Pancreas (tissue), 10 donors: ENCODE results near the gene TMEM50B. TPM values are rescaled to one million over a fixed set of nuclear protein-coding genes. Genes with fewer than 3 reads are reported as not detected.

Experiments
- ATAC-seq, 4 donors: fragments of 200-7000 bp; cut with Tn5 transposase; one replicate each; pipeline versions ENCODE4 v1.8.0 to v1.9.1; 2020; ENCODE audit warnings: mild to moderate bottlenecking in 4 of 4, moderate library complexity in 4 of 4
- DNase-seq, 6 donors: peaks; one replicate each; pipeline ENCODE4 v3.0.0-alpha.2; 2020
- FAIRE-seq: peaks from 2 replicates; lab custom pipeline; 2012; peaks lifted over from hg19 to GRCh38; lab: Jason Lieb, UNC
- H3K27ac ChIP-seq, 4 donors: fragments of 200-600 bp; sonication (generic); 1 replicate in 3 of 4; 2 replicates in 1 of 4; pipeline versions ENCODE4 v1.5.0 to v1.8.0; 2020
- H3K27me3 ChIP-seq, 4 donors: fragments of 200-600 bp; one replicate each; pipeline ENCODE4 v1.8.0; 2021
- H3K36me3 ChIP-seq, 3 donors: fragments of 200-600 bp; sonication (generic) in 1 of 3; one replicate each; pipeline versions ENCODE4 v1.5.0 to v1.8.0; 2020 to 2021
- H3K4me1 ChIP-seq, 3 donors: fragments of 200-600 bp; one replicate each; pipeline ENCODE4 v1.8.0; 2021
- H3K4me3 ChIP-seq, 4 donors: fragments of 200-600 bp; sonication (generic) in 2 of 4; one replicate each; pipeline versions ENCODE4 v1.5.0 to v1.8.0; 2020 to 2021
- H3K9me3 ChIP-seq, 4 donors: fragments of 200-600 bp; one replicate each; pipeline ENCODE4 v1.8.0; 2021
- WGBS, 2 donors: extraction: QIAGEN DNeasy Blood & Tissue Kit; methylation state at CpG; one replicate each; pipeline ENCODE4 v1.1.7; 2013; 5-methylcytosine and 5-hydroxymethylcytosine counted together
- intact Hi-C, 3 donors: fragments of 100-400 bp; cut with DNase I; formaldehyde crosslinking; loops; one replicate each; pipeline versions ENCODE4 v1.11.1 to v1.14.2; 2022
- polyA plus RNA-seq, 2 donors: library from polyadenylated mRNA; stranded (reverse); fragments of 200-250 nt; gene quantifications; one replicate each; pipeline ENCODE4 v1.2.3, GENCODE V29; 2013
- total RNA-seq, 6 donors: library from RNA; stranded (reverse); fragmentation: NEBNext Ultra II Directional in 4 of 6; extraction: Animal tissue kit (Norgen Biotek cat#: 25700) in 4 of 6; gene quantifications; one replicate each; pipeline versions ENCODE4 v1.2.1 to v1.2.4, GENCODE V29; 2021 to 2023
- TF ChIP-seq, protein P1 (sequence below), 4 donors: fragments of 200-600 bp; sonication (generic) in 3 of 4; IDR thresholded peaks; one replicate each; pipeline versions ENCODE4 v1.5.0 to v1.8.0; 2021; ENCODE audit warnings: antibody characterized with exemption in 4 of 4
- donor health status: healthy with polysubstance abuse.
- donor health status: DM: no; HTN: no; CAD: no; lungs with moderate emphysema.
- donor health status: DM: no; HTN: no; CAD: no.
- donor health status: control.
- donor health status: control.
- donor health status: Bipolar disorder and iron deficiency.
- donor health status: DM: yes; HTN: yes; CAD: no.
- donor health status: DM: no; HTN: no; CAD: no.
- donor health status: DM: no; HTN: no; CAD: no.
- donor health status: DM: yes; HTN: yes; CAD: no.

TMEM50B gene
- total RNA-seq = 10 to 100 TPM; 11.5 to 31.1 (median 16.7) TPM
- 10 to 100 TPM; 59.3 to 96.1 TPM for polyA plus RNA-seq

DNA sequence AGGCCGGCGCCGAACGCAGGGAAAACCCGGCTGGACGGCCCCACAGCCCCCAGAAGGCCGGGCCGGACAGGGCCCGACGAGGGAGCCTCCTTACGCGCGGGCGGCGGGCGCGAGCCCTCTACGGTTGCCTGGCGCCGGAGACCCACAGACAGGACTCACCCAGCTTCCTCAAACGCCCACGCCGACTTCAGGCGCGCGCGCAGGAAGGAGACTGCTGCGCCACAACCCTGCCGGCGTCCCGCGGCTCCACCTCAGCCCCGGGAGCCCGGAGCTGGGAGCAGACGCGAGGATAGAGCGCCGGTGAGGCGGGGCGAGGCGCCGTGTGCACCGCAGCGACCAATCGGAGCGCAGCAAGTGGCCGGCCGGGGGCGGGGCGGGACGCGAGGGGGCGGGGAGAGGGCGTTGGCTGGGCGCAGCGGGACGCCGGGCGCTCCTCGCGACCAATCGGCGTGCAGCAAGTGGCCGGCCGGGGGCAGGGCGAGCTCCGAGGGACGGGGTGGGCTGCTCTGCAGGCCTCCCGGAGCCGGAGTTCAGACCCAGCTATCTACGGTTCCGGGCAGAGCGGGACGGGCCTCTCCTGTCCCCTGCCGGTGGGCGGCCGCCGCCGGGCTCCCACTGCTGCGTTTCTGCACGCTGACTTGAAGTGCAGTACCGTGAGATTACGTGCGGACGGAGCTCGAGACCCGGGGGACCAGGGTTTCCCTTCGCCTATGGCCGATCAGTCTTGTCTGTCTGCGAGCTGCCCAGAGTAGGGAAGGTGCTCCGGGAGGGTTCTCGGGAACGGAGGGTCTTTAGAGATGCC lies at the start of gene TMEM50B:
TMEM50B (minus strand) TSS at position 296 of the 802 bp plus-strand sequence. CDS start 11,089 bp downstream, outside the sequence.
- no peaks in the 10 kb centered on the region for H3K36me3 ChIP-seq
- H3K27me3 ChIP-seq = no peaks in the 10 kb centered on the region
- no peak for FAIRE-seq
- H3K4me3 ChIP-seq = peak within 1 kb of the TSS; percentile 68 to 98 (median 92)
- peak within 1 kb of the TSS; percentile 87 to 95 (median 91) for H3K27ac ChIP-seq
- peak; percentile 95 to 98 (median 98) for DNase-seq
- H3K4me1 ChIP-seq = peaks cover 0 to 6% (median 4%) of the 10 kb centered on the region in 3 donors
- no peaks in the 10 kb centered on the region for H3K9me3 ChIP-seq
- peak; percentile 94 to 98 (median 95) for ATAC-seq
- intact Hi-C loops = no loop called here
- WGBS, 2 donors = 0% methylated on average over 58 to 93 of the region's 93 CpGs
- TF ChIP-seq, protein P1, sequence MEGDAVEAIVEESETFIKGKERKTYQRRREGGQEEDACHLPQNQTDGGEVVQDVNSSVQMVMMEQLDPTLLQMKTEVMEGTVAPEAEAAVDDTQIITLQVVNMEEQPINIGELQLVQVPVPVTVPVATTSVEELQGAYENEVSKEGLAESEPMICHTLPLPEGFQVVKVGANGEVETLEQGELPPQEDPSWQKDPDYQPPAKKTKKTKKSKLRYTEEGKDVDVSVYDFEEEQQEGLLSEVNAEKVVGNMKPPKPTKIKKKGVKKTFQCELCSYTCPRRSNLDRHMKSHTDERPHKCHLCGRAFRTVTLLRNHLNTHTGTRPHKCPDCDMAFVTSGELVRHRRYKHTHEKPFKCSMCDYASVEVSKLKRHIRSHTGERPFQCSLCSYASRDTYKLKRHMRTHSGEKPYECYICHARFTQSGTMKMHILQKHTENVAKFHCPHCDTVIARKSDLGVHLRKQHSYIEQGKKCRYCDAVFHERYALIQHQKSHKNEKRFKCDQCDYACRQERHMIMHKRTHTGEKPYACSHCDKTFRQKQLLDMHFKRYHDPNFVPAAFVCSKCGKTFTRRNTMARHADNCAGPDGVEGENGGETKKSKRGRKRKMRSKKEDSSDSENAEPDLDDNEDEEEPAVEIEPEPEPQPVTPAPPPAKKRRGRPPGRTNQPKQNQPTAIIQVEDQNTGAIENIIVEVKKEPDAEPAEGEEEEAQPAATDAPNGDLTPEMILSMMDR (IDR thresholded peaks at IDR 0.05) = peak in 3 of 4 donors; percentile 34 to 51 (median 44)

DNA sequence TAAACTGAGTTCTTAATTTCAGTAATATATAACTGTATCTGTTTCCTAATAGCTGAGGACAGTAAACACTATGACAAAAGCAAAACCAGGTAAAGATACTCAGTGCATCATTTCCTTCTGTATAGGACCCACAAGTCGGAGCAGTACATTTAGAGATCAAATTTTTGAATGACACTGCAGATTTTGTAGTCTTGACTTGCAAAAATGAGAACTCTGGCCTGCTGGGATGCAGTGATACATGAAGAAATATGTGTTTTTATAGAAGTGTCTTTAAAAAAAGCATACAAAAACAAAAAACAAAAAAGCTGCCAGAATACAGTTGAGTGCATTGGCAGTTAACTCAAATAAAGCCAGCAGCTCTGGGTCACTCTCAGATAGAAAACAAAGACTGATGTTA lies 43.2 kb upstream of the TMEM50B start:
- TF ChIP-seq, protein P1 (IDR thresholded peaks at IDR 0.05) = no peak
- Histone ChIP-seq H3K9me3 (no peaks in the 10 kb centered on the region), H3K27me3 (no peaks in the 10 kb centered on the region), H3K4me1 (no peaks in the 10 kb centered on the region), H3K4me3 (no peak overlapping the region), H3K36me3 (peaks cover 0 to 33% (median 14%) of the 10 kb centered on the region in 3 donors), H3K27ac (no peak overlapping the region)
- ATAC-seq (no peak), DNase-seq (no peak), FAIRE-seq (no peak)
- intact Hi-C loops = no loop called here
- WGBS, 2 donors = 66 to 82% methylated on average over 1 of the region's 1 CpG

DNA sequence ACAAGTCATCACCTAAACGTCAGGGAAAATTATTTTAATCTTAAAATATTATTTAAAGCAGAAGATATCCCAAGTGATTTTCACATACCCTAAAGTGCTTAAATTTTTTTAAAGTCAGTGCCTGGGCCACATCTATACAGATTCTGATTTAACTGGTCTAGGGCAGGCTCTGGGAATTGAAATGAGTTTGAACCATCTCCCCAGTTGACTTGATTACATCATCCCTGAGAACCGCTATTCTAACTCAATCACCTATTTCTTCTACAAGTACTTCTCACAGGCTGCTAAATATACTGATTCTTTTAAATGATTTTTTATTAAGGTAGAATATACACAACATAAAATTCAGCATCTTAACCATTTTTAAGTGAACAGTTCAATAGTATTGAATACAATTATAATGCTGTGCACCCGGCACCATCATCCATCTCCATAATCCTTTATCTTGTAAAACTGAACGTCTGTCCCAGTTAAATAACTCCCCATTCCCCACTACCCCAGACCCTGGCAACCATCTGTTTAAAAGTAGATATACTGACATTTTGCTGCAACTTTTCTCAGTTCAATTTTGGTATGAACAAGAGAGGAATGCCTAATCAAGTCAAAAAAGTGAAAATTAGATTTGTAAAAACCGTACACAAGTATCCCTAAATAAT lies 42.7 kb upstream of the TMEM50B start:
- 80 to 81% methylated on average over 5 of the region's 5 CpGs for WGBS, 2 donors
- no peak for ATAC-seq

DNA sequence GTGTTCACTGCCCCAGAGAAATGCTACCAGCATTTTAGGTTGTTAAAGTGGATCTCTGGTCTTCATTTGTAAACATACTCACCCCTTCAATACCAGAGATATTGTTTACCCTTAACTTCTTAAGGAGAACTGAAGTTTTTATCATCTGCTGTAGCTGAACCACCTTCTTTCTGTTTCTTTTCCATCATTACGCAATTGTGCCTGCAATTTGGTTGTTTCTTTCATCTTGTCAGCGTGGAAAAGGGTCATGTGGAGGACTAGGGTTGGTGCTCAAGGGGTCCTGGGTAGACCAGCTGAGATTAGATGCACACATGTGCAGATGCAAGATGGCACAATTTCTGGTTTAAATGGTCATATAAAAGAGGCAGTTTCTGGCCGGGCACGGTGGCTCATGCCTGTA lies 39.1 kb upstream of the TMEM50B start:
- Histone ChIP-seq H3K4me3 (no peak overlapping the region), H3K27me3 (no peaks in the 10 kb centered on the region), H3K9me3 (no peaks in the 10 kb centered on the region), H3K4me1 (no peaks in the 10 kb centered on the region), H3K36me3 (peaks cover 0 to 50% (median 21%) of the 10 kb centered on the region in 3 donors), H3K27ac (no peak overlapping the region)
- TF ChIP-seq, protein P1 (IDR thresholded peaks at IDR 0.05) = no peak
- no peak for DNase-seq
- no peak for FAIRE-seq
- no peak for ATAC-seq
- intact Hi-C loops = no loop called here
- WGBS, 2 donors = 94 to 95% methylated on average over 4 of the region's 4 CpGs

More for the DNA sequence above, 42.7 kb upstream of the TMEM50B start:
- TF ChIP-seq, protein P1 (IDR thresholded peaks at IDR 0.05) = no peak
- intact Hi-C loops = no loop called here
- H3K9me3 ChIP-seq = no peaks in the 10 kb centered on the region
- FAIRE-seq = no peak
- H3K27ac ChIP-seq = no peak overlapping the region
- no peak overlapping the region for H3K4me3 ChIP-seq
- DNase-seq = no peak
- H3K36me3 ChIP-seq = peaks cover 0 to 33% (median 9%) of the 10 kb centered on the region in 3 donors
- no peaks in the 10 kb centered on the region for H3K4me1 ChIP-seq
- H3K27me3 ChIP-seq = no peaks in the 10 kb centered on the region
